ENCODE measurements around the gene KRT23. TPM values are rescaled to one million over a fixed set of nuclear protein-coding genes. Genes with fewer than 3 reads are reported as not detected.

The KRT23 gene
- total and polyA plus RNA-seq, 10 of the 15 experiments (the other 5 are each of a cell fraction or from before 2014, with no cell fraction given) = not detected

- intact Hi-C loops (cut with micrococcal nuclease; ENCODE audit: unreplicated experiment) = loop anchor here (5.0 kb wide), 1 partner anchor 288 kb away; no protein-coding TSS in a partner anchor
- ATAC-seq = no peak
- H3K4me2 ChIP-seq (ENCODE audit: control insufficient read depth, insufficient read depth) = no peak overlapping the region
Measured at GRCh38 chr17:40905370-40905769, 32.1 kb downstream of the KRT23 start.

GRCh38 chr17:40903129-40903847, 34.2 kb downstream of the KRT23 start:
- Histone ChIP-seq H3K4me1 (ENCODE audit: control insufficient read depth, insufficient read depth, low read length) (no peaks in the 10 kb centered on the region), H3K79me2 (ENCODE audit: control insufficient read depth, insufficient read depth, low read length) (no peaks in the 10 kb centered on the region), H3K27ac (ENCODE audit: control insufficient read depth, insufficient read depth) (no peak overlapping the region), H3K4me3 (no peak overlapping the region), H3K9ac (ENCODE audit: control insufficient read depth, insufficient read depth, low read length) (no peak overlapping the region), H3K9me3 (replicated peaks; ENCODE audit: control insufficient read depth, insufficient read depth, low read length) (no peaks in the 10 kb centered on the region), H3K27me3 (replicated peaks in 1 of 2; ENCODE audit: control insufficient read depth in 2 of 2, insufficient read depth in 2 of 2, low read length in 1 of 2) (no peaks in the 10 kb centered on the region; a peak in 2 of 4 replicates), H3K36me3 (ENCODE audit: control insufficient read depth in 2 of 2, insufficient read depth in 2 of 2, low read length in 1 of 2) (no peaks in the 10 kb centered on the region), H4K20me1 (ENCODE audit: control insufficient read depth, insufficient read depth) (no peaks in the 10 kb centered on the region), H3K4me2 (ENCODE audit: control insufficient read depth, insufficient read depth) (no peak overlapping the region), H2AFZ (ENCODE audit: control insufficient read depth, low read depth, low read length) (no peak overlapping the region)
- ATAC-seq = peak; percentile 89
- no TSS peak for BruUV-seq (replicated peaks)
- ChIA-PET SMC1A (ENCODE audit: uncharacterized antibody, unreplicated experiment) (interaction anchor here (0.8 to 1.5 kb wide), 2 partner anchors 75 to 760 kb away, joined by 3 to 6 read pairs; no protein-coding TSS in a partner anchor), POLR2A (no interaction called here), CTCF (interaction anchor here (1.0 to 2.8 kb wide), 2 partner anchors 646 to 760 kb away, joined by 4 to 12 read pairs; no protein-coding TSS in a partner anchor), RAD21 (ENCODE audit: unreplicated experiment) (no interaction called here)
- in situ Hi-C loops (cut with MboI) = no loop called here
- intact Hi-C loops (cut with micrococcal nuclease; ENCODE audit: unreplicated experiment) = loop anchor here (1.0 kb wide), 1 partner anchor 100 kb away; no protein-coding TSS in a partner anchor
- DNase-seq (ENCODE audit: low read depth, low spot score) = no peak
- no peak for FAIRE-seq
- WGBS (ENCODE audit: insufficient coverage, insufficient replicate concordance, low lambda C conversion rate, missing lambda C conversion rate) = 49% methylated on average over 12 of the region's 12 CpGs
- TF ChIP-seq SMAD1 (IDR thresholded peaks at IDR 0.05; ENCODE audit: low read depth, partially characterized antibody) = no peak
- 0 out of 2 replicates have a peak, but pooled peaks have one; percentile 24 for TF ChIP-seq FOXK2 (IDR thresholded peaks at IDR 0.05)
- peak; percentile 37; the same call in 1 of the 2 replicates for TF ChIP-seq SPI1 (IDR thresholded peaks at IDR 0.05; ENCODE audit: borderline replicate concordance, insufficient read depth, low read depth, low read length)
- TF ChIP-seq NRF1 (conservative IDR thresholded peaks at IDR 0.05; ENCODE audit: low read depth, low read length) = no peak
- TF ChIP-seq ATF7 (IDR thresholded peaks at IDR 0.05; ENCODE audit: low read depth) = peak; percentile 70
- TF ChIP-seq TCF12 (IDR thresholded peaks at IDR 0.05; ENCODE audit: low read depth, low read length) = no peak
- TF ChIP-seq POLR2AphosphoS2 (IDR thresholded peaks at IDR 0.05; ENCODE audit: low read depth, low read length) = no peak
- TF ChIP-seq FOS (IDR thresholded peaks at IDR 0.05; ENCODE audit: borderline replicate concordance, extremely low read depth, insufficient read length) = no peak
- TF ChIP-seq CBFB (IDR thresholded peaks at IDR 0.05; ENCODE audit: low read depth) = no peak

More at GRCh38 chr17:40905370-40905769, 32.1 kb downstream of the KRT23 start:
- POLR2A ChIA-PET = no interaction called here
- BruUV-seq (replicated peaks) = no TSS peak
- RAD21 ChIA-PET (ENCODE audit: unreplicated experiment) = interaction anchor here (1.1 to 1.2 kb wide), 2 partner anchors 18 to 757 kb away, joined by 3 read pairs; no protein-coding TSS in a partner anchor
- Histone ChIP-seq H3K9ac (ENCODE audit: control insufficient read depth, insufficient read depth, low read length) (no peak overlapping the region), H3K79me2 (ENCODE audit: control insufficient read depth, insufficient read depth, low read length) (no peaks in the 10 kb centered on the region), H3K27ac (ENCODE audit: control insufficient read depth, insufficient read depth) (no peak overlapping the region), H3K27me3 (replicated peaks in 1 of 2; ENCODE audit: control insufficient read depth in 2 of 2, insufficient read depth in 2 of 2, low read length in 1 of 2) (peaks cover 0 to under 1% of the 10 kb centered on the region in 2 experiments; a peak in 1 of 4 replicates), H4K20me1 (ENCODE audit: control insufficient read depth, insufficient read depth) (no peaks in the 10 kb centered on the region), H3K9me3 (replicated peaks; ENCODE audit: control insufficient read depth, insufficient read depth, low read length) (no peaks in the 10 kb centered on the region), H2AFZ (ENCODE audit: control insufficient read depth, low read depth, low read length) (no peak overlapping the region), H3K4me3 (no peak overlapping the region), H3K36me3 (ENCODE audit: control insufficient read depth in 2 of 2, insufficient read depth in 2 of 2, low read length in 1 of 2) (no peaks in the 10 kb centered on the region), H3K4me1 (ENCODE audit: control insufficient read depth, insufficient read depth, low read length) (no peaks in the 10 kb centered on the region)
- FAIRE-seq = no peak
- DNase-seq (ENCODE audit: low read depth, low spot score) = no peak
- TF ChIP-seq, protein P1, sequence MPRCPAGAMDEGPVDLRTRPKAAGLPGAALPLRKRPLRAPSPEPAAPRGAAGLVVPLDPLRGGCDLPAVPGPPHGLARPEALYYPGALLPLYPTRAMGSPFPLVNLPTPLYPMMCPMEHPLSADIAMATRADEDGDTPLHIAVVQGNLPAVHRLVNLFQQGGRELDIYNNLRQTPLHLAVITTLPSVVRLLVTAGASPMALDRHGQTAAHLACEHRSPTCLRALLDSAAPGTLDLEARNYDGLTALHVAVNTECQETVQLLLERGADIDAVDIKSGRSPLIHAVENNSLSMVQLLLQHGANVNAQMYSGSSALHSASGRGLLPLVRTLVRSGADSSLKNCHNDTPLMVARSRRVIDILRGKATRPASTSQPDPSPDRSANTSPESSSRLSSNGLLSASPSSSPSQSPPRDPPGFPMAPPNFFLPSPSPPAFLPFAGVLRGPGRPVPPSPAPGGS (IDR thresholded peaks at IDR 0.05; ENCODE audit: borderline replicate concordance, insufficient read depth, low read depth, low read length, poor library complexity, severe bottlenecking) = no peak
- no peak for TF ChIP-seq SMARCA5 (IDR thresholded peaks at IDR 0.05)
- no peak for TF ChIP-seq SIN3A (IDR thresholded peaks at IDR 0.05; ENCODE audit: low read depth, low read length)
- no peak for TF ChIP-seq NBN (IDR thresholded peaks at IDR 0.05)
- 59% methylated on average over 5 of the region's 5 CpGs for WGBS (ENCODE audit: insufficient coverage, insufficient replicate concordance, low lambda C conversion rate, missing lambda C conversion rate)
- in situ Hi-C loops (cut with MboI) = loop anchor here (5.0 kb wide), 1 partner anchor 642 kb away; no protein-coding TSS in a partner anchor
- SMC1A ChIA-PET (ENCODE audit: uncharacterized antibody, unreplicated experiment) = interaction anchor here (1.1 to 1.3 kb wide), 2 partner anchors 10 to 644 kb away, joined by 3 to 4 read pairs; no protein-coding TSS in a partner anchor
- CTCF ChIA-PET = interaction anchor here (2.8 kb wide), 1 partner anchor 644 kb away, joined by 12 read pairs; no protein-coding TSS in a partner anchor

Measured in GM12878 (cell line).